ENCODE measurements around the gene RNF213.
"Not testable (repeated sequence)": the region's sequence is repeated elsewhere in the genome, so short reads cannot be mapped to it uniquely, and the experiment has no call there.

RNF213 gene

DNA sequence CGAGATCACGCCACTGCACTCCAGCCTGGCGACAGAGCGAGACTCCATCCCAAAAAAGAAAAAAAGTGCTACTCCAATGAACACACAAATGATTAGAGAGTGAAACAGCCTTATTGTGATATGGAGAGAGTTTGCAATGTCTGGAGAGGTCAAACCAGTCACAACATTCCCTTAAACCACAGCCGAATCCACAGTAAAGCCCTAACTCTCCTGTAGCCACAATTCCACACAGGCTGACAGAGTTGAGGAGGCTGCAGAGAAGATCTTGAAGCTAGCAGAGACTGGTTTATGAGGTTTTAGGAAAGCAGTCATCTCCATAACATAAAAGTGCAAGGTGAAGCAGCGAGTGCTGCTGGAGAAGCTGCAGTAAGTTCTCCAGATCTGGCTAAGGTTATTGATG lies 6.7 kb downstream of the RNF213 start:
- in situ Hi-C loops (cut with MboI; ENCODE audit: low sequenced_read_pairs) = no loop called here

- in situ Hi-C loops (cut with MboI; ENCODE audit: low sequenced_read_pairs) = no loop called here
Measured at GRCh38 chr17:80268427-80268826, 7.8 kb downstream of the RNF213 start.

- in situ Hi-C loops (cut with MboI; ENCODE audit: low sequenced_read_pairs) = no loop called here
Measured at GRCh38 chr17:80269405-80269807, 8.8 kb downstream of the RNF213 start.

DNA sequence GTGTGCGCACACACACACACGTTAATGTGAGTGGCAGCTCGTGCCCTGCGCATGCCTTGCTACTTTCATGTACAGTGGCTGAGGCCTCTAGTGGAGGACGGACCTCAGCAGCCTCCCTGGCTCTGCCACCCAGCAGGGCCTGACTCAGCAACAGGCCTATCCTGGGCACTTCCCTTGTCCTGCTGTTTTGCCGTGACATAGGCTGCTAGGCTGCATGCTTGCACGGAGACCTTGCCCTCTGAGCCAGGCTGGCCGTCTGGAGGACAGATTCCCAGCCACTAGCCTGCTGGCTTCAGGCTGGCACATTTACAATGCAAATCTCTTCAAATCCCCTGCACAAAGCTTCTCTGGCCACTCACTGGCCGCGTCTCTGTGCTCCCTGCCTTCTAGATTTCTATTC lies 9.5 kb downstream of the RNF213 start:
- in situ Hi-C loops (cut with MboI; ENCODE audit: low sequenced_read_pairs) = no loop called here

DNA sequence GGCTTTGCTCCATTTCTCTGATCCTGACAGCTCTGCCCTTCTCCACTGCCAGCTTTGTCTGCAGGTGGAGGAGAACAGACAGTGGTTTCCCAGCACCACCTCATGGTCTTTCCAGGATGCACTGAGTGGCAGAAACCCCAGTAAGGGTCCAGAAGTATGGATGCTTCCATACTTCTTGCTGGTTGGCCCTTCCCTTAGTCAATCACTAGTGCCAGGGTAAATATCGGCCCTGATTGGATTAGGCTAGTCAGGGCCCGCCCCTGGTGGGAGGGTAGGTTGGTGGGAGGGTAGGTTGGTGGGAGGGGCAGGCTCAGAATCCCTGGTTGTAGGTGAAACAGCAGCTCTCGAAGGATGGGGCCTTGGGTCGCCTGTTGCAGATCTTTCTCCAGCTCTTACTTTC lies 10.2 kb downstream of the RNF213 start:
- in situ Hi-C loops (cut with MboI; ENCODE audit: low sequenced_read_pairs) = no loop called here

DNA sequence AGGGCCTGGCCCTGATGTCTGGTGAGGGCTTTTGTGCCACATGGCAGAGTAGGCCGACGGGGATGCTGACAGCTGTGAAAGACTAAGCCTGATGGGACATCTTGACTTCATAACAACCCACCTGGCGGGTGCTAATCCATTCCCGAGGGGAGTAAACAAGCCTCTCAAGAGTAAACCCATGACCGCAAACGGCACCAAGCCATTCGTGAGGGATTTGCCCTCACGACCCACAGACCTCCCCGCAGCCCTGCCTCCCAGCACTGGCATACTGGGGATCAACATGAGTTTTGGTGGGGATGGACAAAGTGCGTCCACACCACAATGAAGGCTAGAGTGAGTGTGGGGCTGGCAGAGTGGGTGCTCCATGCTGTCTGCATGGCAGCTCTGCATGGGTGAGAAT lies 11.7 kb downstream of the RNF213 start:
- in situ Hi-C loops (cut with MboI; ENCODE audit: low sequenced_read_pairs) = no loop called here

- in situ Hi-C loops (cut with MboI; ENCODE audit: low sequenced_read_pairs) = no loop called here
Measured at GRCh38 chr17:80274331-80274730, 13.7 kb downstream of the RNF213 start.

DNA sequence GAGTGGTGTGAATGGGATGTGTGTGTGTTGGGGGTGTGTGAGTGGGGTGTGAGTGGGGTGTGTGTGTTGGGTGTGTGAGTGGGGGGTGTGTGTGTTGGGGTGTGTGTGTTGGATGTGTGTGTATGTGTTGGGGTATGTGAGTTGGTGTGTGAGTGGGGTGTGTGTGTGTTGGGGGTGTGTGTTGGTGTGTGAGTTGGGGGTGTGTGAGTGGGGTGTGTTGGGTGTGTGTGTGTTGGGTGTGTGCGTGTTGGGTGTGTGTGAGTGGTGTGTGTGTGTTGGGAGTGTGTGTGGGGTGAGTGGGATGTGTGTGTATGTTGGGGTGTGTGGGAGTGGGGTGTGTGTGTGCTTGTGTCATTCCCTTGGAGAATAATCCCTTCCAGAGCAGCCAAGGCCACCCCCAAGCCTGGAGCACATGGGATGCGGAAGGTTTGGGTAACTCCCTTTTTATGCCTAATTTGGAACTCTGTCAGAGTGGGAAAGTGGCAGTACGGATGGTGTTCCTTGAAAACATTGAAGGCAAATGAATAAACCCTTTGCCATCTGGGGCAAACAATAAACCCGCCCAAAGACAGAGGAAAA lies 14.3 kb downstream of the RNF213 start:
- in situ Hi-C loops (cut with MboI; ENCODE audit: low sequenced_read_pairs) = no loop called here

DNA sequence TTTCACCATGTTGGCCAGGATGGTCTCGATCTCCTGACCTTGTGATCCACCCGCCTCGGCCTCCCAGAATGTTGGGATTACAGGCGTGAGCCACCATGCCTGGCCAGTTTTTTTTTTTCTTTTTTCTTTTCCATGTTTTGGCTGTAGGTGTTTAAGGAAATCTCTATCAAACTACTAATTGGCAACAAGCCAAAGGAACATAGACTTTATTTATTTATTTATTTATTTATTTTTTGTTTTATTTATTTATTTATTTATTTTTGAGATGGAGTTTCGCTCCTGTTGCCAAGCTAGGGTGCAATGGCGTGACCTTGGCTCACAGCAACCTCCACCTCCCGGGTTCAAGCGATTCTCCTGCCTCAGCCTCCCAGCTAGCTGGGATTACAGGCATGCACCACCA lies 15.2 kb downstream of the RNF213 start:
- in situ Hi-C loops (cut with MboI; ENCODE audit: low sequenced_read_pairs) = not testable (repeated sequence)

GRCh38 chr17:80277751-80278671 lies 17.4 kb downstream of the RNF213 start:
- in situ Hi-C loops (cut with MboI; ENCODE audit: low sequenced_read_pairs) = no loop called here

DNA sequence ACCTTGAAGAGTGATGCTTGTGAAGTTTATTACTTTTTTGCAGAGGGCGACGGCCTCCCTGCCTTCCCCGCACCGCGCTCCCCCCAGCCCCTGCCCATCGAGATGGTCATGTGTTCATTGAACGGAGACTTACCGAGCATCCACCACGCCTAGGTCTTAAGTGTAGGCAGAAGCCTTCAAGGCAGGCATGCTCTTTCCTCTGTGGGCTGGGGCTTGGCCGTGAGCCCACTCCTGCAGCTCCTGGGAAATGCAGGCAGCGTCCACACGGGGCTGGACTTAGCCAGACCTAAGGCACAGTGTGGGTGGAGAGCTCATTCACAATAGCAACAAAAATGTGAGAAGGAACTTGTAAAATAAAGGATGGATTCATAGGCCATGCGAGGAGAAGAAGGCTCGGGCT lies 19.2 kb downstream of the RNF213 start:
- in situ Hi-C loops (cut with MboI; ENCODE audit: low sequenced_read_pairs) = no loop called here

- in situ Hi-C loops (cut with MboI; ENCODE audit: low sequenced_read_pairs) = no loop called here
Measured at GRCh38 chr17:80281516-80281915, 20.9 kb downstream of the RNF213 start.

DNA sequence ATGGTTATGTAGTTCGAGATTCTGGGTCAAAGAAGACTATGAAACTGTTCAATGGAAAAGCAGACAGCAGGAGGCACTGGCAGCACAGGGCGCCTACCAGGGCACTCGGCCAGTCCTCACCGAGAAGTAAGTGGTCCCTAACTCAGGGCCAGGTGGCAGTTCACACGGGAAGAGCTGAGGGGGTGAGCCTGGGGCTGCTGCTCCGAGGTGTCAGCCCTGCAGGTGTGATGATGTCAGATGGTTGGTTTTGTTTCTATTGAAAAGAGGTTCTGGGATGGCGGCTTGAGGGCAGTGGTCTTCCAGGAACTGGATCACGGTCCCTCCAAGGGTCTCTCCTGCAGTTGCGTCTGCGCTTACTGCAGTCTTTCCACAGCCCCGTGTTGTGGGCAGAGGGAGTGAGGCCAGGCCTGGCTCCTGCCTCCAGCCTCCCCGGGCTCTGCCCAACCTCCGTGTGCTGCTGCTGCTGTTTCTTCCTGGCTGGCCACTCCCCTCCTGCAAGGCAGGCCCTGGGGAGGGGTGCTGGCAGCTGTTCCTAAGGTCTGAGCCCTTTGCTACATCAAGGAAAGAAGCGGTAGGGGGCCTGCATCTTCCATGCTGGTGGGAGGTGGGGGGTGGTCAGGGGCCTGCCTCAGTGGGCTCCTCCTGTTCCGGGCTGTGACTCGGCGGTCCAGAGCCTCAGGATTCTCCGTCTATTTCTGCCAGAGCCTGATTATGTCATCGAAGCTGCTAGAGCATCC lies 22.6 kb downstream of the RNF213 start:
- in situ Hi-C loops (cut with MboI; ENCODE audit: low sequenced_read_pairs) = no loop called here

DNA sequence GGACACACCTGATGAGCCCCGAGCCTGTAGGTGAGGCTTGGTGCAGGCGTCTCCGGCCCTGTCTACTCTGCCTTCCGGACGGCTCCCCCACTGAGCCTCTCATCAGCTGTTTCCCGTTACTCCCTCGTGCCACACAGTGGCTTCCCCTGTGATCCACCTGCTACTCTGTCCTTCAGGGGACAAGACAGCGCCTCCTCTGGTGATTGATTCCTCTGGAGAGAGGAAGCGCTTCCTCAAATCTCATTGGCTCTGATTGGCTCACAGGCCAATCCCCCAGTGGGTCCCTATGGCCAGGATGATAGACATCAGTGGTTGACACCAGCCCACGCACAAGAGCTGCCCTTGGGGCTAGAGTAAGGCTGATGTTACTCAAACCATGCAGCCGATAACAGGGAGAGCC lies 24.0 kb downstream of the RNF213 start:
- in situ Hi-C loops (cut with MboI; ENCODE audit: low sequenced_read_pairs) = no loop called here

DNA sequence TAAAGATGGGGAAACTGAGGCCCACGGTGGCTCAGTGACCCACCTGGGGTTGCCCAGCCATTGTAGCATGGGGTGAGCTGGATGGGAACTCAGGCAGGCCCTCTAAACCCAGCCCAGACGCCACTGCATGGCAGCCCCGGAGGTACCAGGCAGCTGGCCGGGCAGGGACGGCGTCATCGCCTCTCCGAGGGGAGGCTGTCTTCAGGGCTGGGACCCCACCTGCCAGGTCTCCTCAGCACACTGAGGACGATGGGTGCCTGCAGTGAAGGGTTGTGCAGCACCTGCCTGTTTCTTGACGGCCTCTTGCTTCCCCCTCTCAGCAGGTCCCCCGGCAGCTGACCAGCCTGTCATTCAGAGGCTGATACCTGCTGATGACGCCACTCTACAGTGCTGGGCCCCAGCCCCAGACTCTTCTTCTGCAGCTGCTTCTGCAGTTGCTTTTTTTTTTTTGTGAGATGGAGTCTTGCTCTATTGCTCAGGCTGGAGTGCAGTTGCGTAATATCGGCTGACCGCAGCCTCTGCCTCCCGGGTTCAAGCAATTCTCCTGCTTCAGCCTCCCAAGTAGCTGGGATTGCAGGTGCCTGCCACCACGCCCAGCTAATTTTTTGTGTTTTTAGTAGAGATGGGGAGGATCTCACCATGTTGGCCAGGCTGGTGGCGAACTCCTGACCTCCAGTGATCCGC lies 24.7 kb downstream of the RNF213 start:
- in situ Hi-C loops (cut with MboI; ENCODE audit: low sequenced_read_pairs) = no loop called here

GRCh38 chr17:80286638-80286960 lies 25.9 kb downstream of the RNF213 start:
- in situ Hi-C loops (cut with MboI; ENCODE audit: low sequenced_read_pairs) = no loop called here

GRCh38 chr17:80287038-80287437 lies 26.4 kb downstream of the RNF213 start:
- in situ Hi-C loops (cut with MboI; ENCODE audit: low sequenced_read_pairs) = no loop called here

GRCh38 chr17:80287806-80288567 lies 27.3 kb downstream of the RNF213 start:
- in situ Hi-C loops (cut with MboI; ENCODE audit: low sequenced_read_pairs) = no loop called here

- in situ Hi-C loops (cut with MboI; ENCODE audit: low sequenced_read_pairs) = no loop called here
Measured at GRCh38 chr17:80289616-80290015, 29.0 kb downstream of the RNF213 start.

DNA sequence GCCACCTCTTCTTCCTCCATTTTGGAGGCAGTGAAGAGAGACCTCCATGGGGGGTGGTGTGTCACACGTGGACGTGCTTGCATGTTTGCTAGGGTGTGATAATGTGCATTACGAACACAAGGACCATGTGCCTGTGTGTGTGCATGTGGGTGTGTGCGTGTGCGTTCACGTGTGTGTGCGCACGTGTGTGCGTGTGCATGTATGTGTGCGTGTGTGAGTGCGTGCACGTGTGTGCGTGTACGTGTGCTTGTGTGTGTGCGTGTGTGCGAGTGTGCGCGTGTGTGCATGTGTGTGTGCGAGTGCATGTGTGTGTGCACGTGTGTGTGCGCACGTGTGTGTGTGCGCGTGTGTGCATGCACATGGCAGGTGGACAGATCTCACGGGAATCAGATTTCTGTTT lies 29.5 kb downstream of the RNF213 start:
- in situ Hi-C loops (cut with MboI; ENCODE audit: low sequenced_read_pairs) = no loop called here

- in situ Hi-C loops (cut with MboI; ENCODE audit: low sequenced_read_pairs) = no loop called here
Measured at GRCh38 chr17:80291260-80291659, 30.6 kb downstream of the RNF213 start.

Data from HL-60/S4 (cell line).